Measurements from ENCODE around the gene ATG4A.

- TF ChIP-seq POLR2A (IDR thresholded peaks at IDR 0.05) (no peak), CTCF (IDR thresholded peaks at IDR 0.05) (no peak), POLR2AphosphoS5 (IDR thresholded peaks at IDR 0.05) (no peak)
Observed at GRCh38 chrX:108097380-108097779, 5.8 kb downstream of the ATG4A start.

Measured in breast epithelium (tissue), 3 donors.